Stimulated activated CD4-positive, alpha-beta T cell treated with anti-CD3 and anti-CD28 coated beads, Interleukin-12 subunit alpha, Interleukin-12 subunit beta, amount 100 ng/mL, for 24 hours (primary cell): Measurements from ENCODE around the gene PCDHA6.
"Not testable (repeated sequence)": the region's sequence is repeated elsewhere in the genome, so short reads cannot be mapped to it uniquely, and the experiment has no call there.

Experiments
- DNase-seq, 2 experiments: peaks; one replicate each; pipeline ENCODE4 v3.0.0-alpha.2; 2020; ENCODE audit warnings: low read depth in 2 of 2

PCDHA6 gene

GRCh38 chr5:140827704-140828361 lies at the start of gene PCDHA6:
Gene PCDHA6 (plus strand): TSS chr5:140827960. CDS start chr5:140828092, 132 bp downstream.
- no peak for DNase-seq

GRCh38 chr5:140780512-140780911 lies 47.2 kb upstream of the PCDHA6 start:
- no peak for DNase-seq

GRCh38 chr5:140785905-140786686 lies 41.7 kb upstream of the PCDHA6 start, which contains the start of gene PCDHA1:
Gene PCDHA1 (plus strand): TSS chr5:140786140.
- no peak for DNase-seq

- DNase-seq = not testable (repeated sequence)
Measured at GRCh38 chr5:140787422-140787821, 40.3 kb upstream of the PCDHA6 start.

- not testable (repeated sequence) for DNase-seq
Measured at GRCh38 chr5:140787849-140788504, 39.8 kb upstream of the PCDHA6 start.

- no peak for DNase-seq
Measured at GRCh38 chr5:140791089-140791488, 36.7 kb upstream of the PCDHA6 start.

GRCh38 chr5:140794595-140795258 lies 33.0 kb upstream of the PCDHA6 start, which contains the start of gene PCDHA2:
Gene PCDHA2 (plus strand): TSS chr5:140794852.
- DNase-seq = no peak

GRCh38 chr5:140795259-140795641 lies 32.5 kb upstream of the PCDHA6 start:
- DNase-seq = no peak

GRCh38 chr5:140796072-140796717 lies 31.6 kb upstream of the PCDHA6 start:
- DNase-seq = not testable (repeated sequence)

GRCh38 chr5:140796718-140797095 lies 31.1 kb upstream of the PCDHA6 start:
- no peak for DNase-seq

GRCh38 chr5:140800816-140801493 lies 26.8 kb upstream of the PCDHA6 start, which contains the start of gene PCDHA3:
Gene PCDHA3 (plus strand): TSS chr5:140801057.
- DNase-seq = no peak

GRCh38 chr5:140801494-140801841 lies 26.3 kb upstream of the PCDHA6 start:
- no peak for DNase-seq

GRCh38 chr5:140802381-140802780 lies 25.4 kb upstream of the PCDHA6 start:
- not testable (repeated sequence) for DNase-seq

- DNase-seq = no peak
Measured at GRCh38 chr5:140802781-140803271, 24.9 kb upstream of the PCDHA6 start.

- no peak for DNase-seq
Measured at GRCh38 chr5:140806834-140807775, 20.7 kb upstream of the PCDHA6 start, which contains the start of gene PCDHA4. Gene PCDHA4 (plus strand): TSS chr5:140807068.

- DNase-seq = not testable (repeated sequence)
Measured at GRCh38 chr5:140808241-140808888, 19.4 kb upstream of the PCDHA6 start.

- no peak for DNase-seq
Measured at GRCh38 chr5:140808889-140809291, 18.9 kb upstream of the PCDHA6 start.

GRCh38 chr5:140821375-140822280 lies 6.1 kb upstream of the PCDHA6 start, which contains the start of gene PCDHA5:
Gene PCDHA5 (plus strand): TSS chr5:140821613.
- DNase-seq = peak in 1 of 2 experiments; percentile 37
